Neuron (in vitro differentiated cells): Measurements from ENCODE around the gene MRI1.
"Not testable (repeated sequence)": the region's sequence is repeated elsewhere in the genome, so short reads cannot be mapped to it uniquely, and the experiment has no call there.

ENCODE experiments used
- H2AFZ ChIP-seq: one replicate; pipeline ENCODE4 v1.6.1; 2013; ENCODE audit warnings: low read depth, mild to moderate bottlenecking, inconsistent platforms, low read length, moderate library complexity
- H3K27me3 ChIP-seq: one replicate; pipeline ENCODE4 v1.6.1; 2013; ENCODE audit warnings: low read length; ENCODE audit not compliant: insufficient read depth
- H3K36me3 ChIP-seq: one replicate; pipeline ENCODE4 v1.6.1; 2013; ENCODE audit warnings: low read length; ENCODE audit not compliant: insufficient read depth
- H3K4me1 ChIP-seq: one replicate; pipeline ENCODE4 v1.6.1; 2013; ENCODE audit warnings: low read length; ENCODE audit not compliant: insufficient read depth
- H3K4me3 ChIP-seq: 2 replicates; pipeline ENCODE4 v1.5.1; 2013; ENCODE audit warnings: mild to moderate bottlenecking, low read length, moderate library complexity
- H3K9me3 ChIP-seq: one replicate; pipeline ENCODE4 v1.6.1; 2013; ENCODE audit warnings: low read length

Gene MRI1

GRCh38 chr19:13765395-13766094 lies 1.2 kb downstream of the MRI1 start:
- H3K9me3 ChIP-seq: peaks cover 22% of the 10 kb centered on the region
- H2AFZ ChIP-seq: no peak overlapping the region
- no peak overlapping the region for H3K4me3 ChIP-seq
- H3K27me3 ChIP-seq: no peaks in the 10 kb centered on the region
- peaks cover 35% of the 10 kb centered on the region for H3K36me3 ChIP-seq
- H3K4me1 ChIP-seq: no peaks in the 10 kb centered on the region

GRCh38 chr19:13766095-13766481 lies 1.8 kb downstream of the MRI1 start:
- no peaks in the 10 kb centered on the region for H3K4me1 ChIP-seq
- peaks cover 30% of the 10 kb centered on the region for H3K36me3 ChIP-seq
- no peak overlapping the region for H3K4me3 ChIP-seq
- H3K9me3 ChIP-seq: peaks cover 22% of the 10 kb centered on the region
- no peaks in the 10 kb centered on the region for H3K27me3 ChIP-seq
- no peak overlapping the region for H2AFZ ChIP-seq

- Histone ChIP-seq H3K9me3 (peaks cover 6% of the 10 kb centered on the region), H3K4me3 (no peak overlapping the region), H3K36me3 (peaks cover 7% of the 10 kb centered on the region), H3K27me3 (no peaks in the 10 kb centered on the region), H3K4me1 (no peaks in the 10 kb centered on the region), H2AFZ (no peak overlapping the region)
Observed at GRCh38 chr19:13768510-13768909, 4.2 kb downstream of the MRI1 start.

- H2AFZ ChIP-seq: no peak overlapping the region
- no peak overlapping the region for H3K4me3 ChIP-seq
- peaks cover 3% of the 10 kb centered on the region for H3K4me1 ChIP-seq
- no peaks in the 10 kb centered on the region for H3K36me3 ChIP-seq
- H3K27me3 ChIP-seq: no peaks in the 10 kb centered on the region
- H3K9me3 ChIP-seq: no peaks in the 10 kb centered on the region
Observed at GRCh38 chr19:13770013-13770635, 5.8 kb downstream of the MRI1 start.

GRCh38 chr19:13774217-13775191 lies 10.2 kb downstream of the MRI1 start, which contains the start of gene C19orf53:
TSS of gene C19orf53 (plus strand) at chr19:13774456. CDS start at chr19:13774478, 22 bp downstream.
- Histone ChIP-seq H3K9me3 (peaks cover 9% of the 10 kb centered on the region), H3K36me3 (peaks cover 28% of the 10 kb centered on the region), H3K4me3 (peak within 1 kb of the TSS; percentile 71), H3K27me3 (no peaks in the 10 kb centered on the region), H3K4me1 (peaks cover 10% of the 10 kb centered on the region), H2AFZ (no peak within 1 kb of the TSS)

GRCh38 chr19:13778398-13778797 lies 14.1 kb downstream of the MRI1 start:
- H3K36me3 ChIP-seq: peaks cover 31% of the 10 kb centered on the region
- peaks cover 12% of the 10 kb centered on the region for H3K9me3 ChIP-seq

GRCh38 chr19:13778847-13779246 lies 14.5 kb downstream of the MRI1 start:
- Histone ChIP-seq H3K9me3 (peaks cover 12% of the 10 kb centered on the region), H3K4me3 (no peak overlapping the region), H3K27me3 (no peaks in the 10 kb centered on the region), H3K4me1 (peaks cover 32% of the 10 kb centered on the region), H3K36me3 (peaks cover 31% of the 10 kb centered on the region), H2AFZ (no peak overlapping the region)

More at GRCh38 chr19:13778398-13778797, 14.1 kb downstream of the MRI1 start:
- H3K4me3 ChIP-seq: no peak overlapping the region
- no peak overlapping the region for H2AFZ ChIP-seq
- H3K27me3 ChIP-seq: no peaks in the 10 kb centered on the region
- H3K4me1 ChIP-seq: peaks cover 28% of the 10 kb centered on the region

- peaks cover 12% of the 10 kb centered on the region for H3K9me3 ChIP-seq
- not testable (repeated sequence) for H2AFZ ChIP-seq, H3K4me3 ChIP-seq, H3K27me3 ChIP-seq
- peaks cover 32% of the 10 kb centered on the region for H3K4me1 ChIP-seq
- H3K36me3 ChIP-seq: peaks cover 31% of the 10 kb centered on the region
Observed at GRCh38 chr19:13779794-13780193, 15.5 kb downstream of the MRI1 start.

- H2AFZ ChIP-seq: no peak overlapping the region
- H3K4me1 ChIP-seq: peaks cover 24% of the 10 kb centered on the region
- H3K4me3 ChIP-seq: no peak overlapping the region
- H3K9me3 ChIP-seq: peaks cover 12% of the 10 kb centered on the region
- no peaks in the 10 kb centered on the region for H3K27me3 ChIP-seq
- peaks cover 27% of the 10 kb centered on the region for H3K36me3 ChIP-seq
Observed at GRCh38 chr19:13781547-13781946, 17.2 kb downstream of the MRI1 start.

GRCh38 chr19:13782537-13782936 lies 18.2 kb downstream of the MRI1 start:
- peak overlapping the region; percentile 56 for H2AFZ ChIP-seq
- H3K27me3 ChIP-seq: no peaks in the 10 kb centered on the region
- H3K4me1 ChIP-seq: peaks cover 24% of the 10 kb centered on the region
- peaks cover 23% of the 10 kb centered on the region for H3K36me3 ChIP-seq
- H3K4me3 ChIP-seq: no peak overlapping the region
- peaks cover 12% of the 10 kb centered on the region for H3K9me3 ChIP-seq

- H3K4me1 ChIP-seq: peaks cover 24% of the 10 kb centered on the region
- H3K36me3 ChIP-seq: peaks cover 10% of the 10 kb centered on the region
- H3K4me3 ChIP-seq: no peak overlapping the region
- peak overlapping the region; percentile 56 for H2AFZ ChIP-seq
- no peaks in the 10 kb centered on the region for H3K27me3 ChIP-seq
- H3K9me3 ChIP-seq: peaks cover 8% of the 10 kb centered on the region
Observed at GRCh38 chr19:13783565-13784500, 19.5 kb downstream of the MRI1 start.
